ENCODE measurements around the gene MATN4.
A peak's percentile ranks its signal among the peaks of the same experiment; 100 is the strongest.

Gene MATN4

DNA sequence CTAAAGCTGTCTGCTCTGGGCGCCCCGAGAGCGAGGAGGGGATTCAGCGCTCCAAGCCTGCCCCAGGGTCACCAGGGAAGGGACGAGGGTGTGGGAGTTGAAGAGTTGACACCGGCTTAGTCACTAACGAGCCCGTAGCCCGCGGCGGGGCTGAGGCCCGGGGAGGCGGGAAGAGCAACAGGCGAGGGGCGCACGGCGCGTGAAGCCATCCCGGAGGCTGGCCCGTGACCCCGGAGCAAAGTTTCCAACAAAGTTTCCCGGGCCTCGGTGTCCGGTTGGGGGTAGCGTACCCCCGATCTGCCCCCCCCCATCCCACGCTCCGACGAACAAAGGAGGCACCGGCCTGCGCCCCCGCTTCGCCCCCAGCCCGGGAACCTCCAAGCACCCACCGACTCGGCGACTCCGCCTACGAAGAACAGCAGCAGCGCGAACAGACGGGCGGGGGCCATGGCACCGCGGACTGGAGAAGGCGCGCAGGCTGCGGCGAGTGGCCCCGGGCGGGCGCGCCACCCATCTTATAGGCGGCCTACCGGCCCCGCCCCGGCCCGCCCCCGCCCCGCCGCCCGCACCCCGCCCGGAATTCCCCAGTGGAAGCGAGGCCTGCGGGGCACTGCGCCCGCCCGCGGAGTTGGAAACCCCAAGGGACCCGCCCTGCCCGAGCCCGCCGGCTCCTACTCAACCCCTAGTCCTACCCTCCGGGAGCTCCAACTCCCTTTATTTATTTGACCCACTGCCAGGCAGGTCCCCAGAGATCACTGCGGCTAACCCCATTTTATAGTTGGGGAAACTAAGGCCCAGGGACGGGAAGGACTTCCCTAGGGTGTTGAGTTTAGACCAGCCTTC is 40.1 kb upstream of the MATN4 start, which contains the start of gene SDC4:
SDC4 (minus strand) TSS at position 489 of the 843 bp plus-strand sequence; CDS start at position 449, 40 bp downstream.
- TF ChIP-seq, protein P1, sequence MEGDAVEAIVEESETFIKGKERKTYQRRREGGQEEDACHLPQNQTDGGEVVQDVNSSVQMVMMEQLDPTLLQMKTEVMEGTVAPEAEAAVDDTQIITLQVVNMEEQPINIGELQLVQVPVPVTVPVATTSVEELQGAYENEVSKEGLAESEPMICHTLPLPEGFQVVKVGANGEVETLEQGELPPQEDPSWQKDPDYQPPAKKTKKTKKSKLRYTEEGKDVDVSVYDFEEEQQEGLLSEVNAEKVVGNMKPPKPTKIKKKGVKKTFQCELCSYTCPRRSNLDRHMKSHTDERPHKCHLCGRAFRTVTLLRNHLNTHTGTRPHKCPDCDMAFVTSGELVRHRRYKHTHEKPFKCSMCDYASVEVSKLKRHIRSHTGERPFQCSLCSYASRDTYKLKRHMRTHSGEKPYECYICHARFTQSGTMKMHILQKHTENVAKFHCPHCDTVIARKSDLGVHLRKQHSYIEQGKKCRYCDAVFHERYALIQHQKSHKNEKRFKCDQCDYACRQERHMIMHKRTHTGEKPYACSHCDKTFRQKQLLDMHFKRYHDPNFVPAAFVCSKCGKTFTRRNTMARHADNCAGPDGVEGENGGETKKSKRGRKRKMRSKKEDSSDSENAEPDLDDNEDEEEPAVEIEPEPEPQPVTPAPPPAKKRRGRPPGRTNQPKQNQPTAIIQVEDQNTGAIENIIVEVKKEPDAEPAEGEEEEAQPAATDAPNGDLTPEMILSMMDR (conservative IDR thresholded peaks at IDR 0.05; ENCODE audit: low read depth, low read length): no peak
- no peak for DNase-seq (ENCODE audit: low read depth)
- H3K4me3 ChIP-seq (ENCODE audit: low read length): peak within 1 kb of the TSS; percentile 70

DNA sequence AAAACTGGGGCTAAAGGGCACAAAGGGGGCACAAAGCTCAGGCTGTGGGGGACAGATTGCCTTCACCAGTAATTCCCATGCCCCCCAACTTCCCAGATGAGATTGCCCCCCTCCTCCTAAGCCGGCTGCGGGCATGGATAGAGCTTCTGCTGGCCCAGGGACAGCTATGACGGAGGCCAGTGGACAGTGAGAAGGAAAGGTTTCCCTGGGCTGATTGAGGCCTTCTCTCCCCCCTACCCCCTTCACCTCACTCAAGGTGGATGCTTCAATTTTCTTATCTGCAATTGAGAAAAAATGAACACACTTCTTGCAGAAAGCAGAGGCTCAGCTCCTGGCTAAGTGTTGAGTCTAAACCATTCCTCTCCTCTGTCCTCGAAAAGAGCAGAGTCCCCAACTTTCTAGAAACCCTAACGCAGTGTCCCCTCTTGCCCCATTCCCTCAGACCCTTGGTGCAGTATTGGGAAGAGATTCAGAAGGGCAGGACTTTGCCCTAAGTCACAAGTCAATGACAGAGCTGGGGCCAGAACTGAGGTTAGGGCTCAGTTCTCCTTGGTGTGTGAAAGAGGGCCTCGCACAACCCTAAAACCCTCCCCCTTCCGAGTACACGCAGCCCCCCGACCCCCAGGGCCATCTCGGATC is 39.3 kb upstream of the MATN4 start:
- H3K4me3 ChIP-seq (ENCODE audit: low read length): peak overlapping the region; percentile 70
- no peak for DNase-seq (ENCODE audit: low read depth)
- TF ChIP-seq, protein P1 (conservative IDR thresholded peaks at IDR 0.05; ENCODE audit: low read depth, low read length): no peak

DNA sequence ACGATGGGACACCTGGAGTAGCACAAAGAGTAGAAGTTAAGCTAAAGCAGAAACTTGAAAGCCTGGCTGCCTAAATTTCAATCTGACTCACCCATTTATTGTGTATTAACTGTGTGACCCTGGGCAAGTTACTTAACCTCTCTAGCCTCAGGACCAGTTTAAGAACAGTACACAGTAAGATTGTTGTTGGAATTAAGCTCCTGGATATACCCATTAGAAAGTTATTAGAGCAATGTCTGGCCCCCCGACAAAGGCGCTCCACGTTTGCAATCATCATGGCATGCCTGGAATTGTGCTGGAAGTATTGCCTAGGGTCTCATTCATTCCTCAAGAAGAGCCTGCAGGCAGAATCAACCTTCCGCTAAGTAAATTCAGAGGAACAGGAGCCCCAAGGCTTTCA is 38.8 kb upstream of the MATN4 start:
- peak overlapping the region; percentile 70 for H3K4me3 ChIP-seq (ENCODE audit: low read length)
- no peak for DNase-seq (ENCODE audit: low read depth)

DNA sequence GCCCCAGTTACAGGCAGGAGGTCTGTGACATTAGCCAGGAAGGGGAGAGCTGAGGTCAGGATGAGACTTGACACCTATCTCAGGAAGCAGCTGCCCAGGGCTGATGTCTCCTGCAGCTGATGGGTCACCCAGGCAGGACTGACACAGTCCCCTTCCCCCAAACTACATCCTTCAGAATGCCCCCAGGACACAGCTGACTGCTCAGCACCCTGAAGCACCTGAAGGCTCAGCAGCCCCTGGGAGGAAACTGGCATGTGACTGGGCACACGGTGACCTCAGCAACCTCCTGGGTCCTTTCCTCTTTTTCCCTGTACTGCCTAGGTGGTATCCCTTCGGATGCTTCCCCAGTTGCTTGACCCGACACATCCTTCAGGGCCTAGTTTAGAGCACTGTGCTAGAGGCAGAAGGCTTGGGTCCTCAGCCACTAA is 38.2 kb upstream of the MATN4 start:
- peak overlapping the region; percentile 70 for H3K4me3 ChIP-seq (ENCODE audit: low read length)
- TF ChIP-seq, protein P1 (conservative IDR thresholded peaks at IDR 0.05; ENCODE audit: low read depth, low read length): no peak
- DNase-seq (ENCODE audit: low read depth): no peak

More for the DNA sequence above, 38.8 kb upstream of the MATN4 start:
- TF ChIP-seq, protein P1 (conservative IDR thresholded peaks at IDR 0.05; ENCODE audit: low read depth, low read length): no peak

DNA sequence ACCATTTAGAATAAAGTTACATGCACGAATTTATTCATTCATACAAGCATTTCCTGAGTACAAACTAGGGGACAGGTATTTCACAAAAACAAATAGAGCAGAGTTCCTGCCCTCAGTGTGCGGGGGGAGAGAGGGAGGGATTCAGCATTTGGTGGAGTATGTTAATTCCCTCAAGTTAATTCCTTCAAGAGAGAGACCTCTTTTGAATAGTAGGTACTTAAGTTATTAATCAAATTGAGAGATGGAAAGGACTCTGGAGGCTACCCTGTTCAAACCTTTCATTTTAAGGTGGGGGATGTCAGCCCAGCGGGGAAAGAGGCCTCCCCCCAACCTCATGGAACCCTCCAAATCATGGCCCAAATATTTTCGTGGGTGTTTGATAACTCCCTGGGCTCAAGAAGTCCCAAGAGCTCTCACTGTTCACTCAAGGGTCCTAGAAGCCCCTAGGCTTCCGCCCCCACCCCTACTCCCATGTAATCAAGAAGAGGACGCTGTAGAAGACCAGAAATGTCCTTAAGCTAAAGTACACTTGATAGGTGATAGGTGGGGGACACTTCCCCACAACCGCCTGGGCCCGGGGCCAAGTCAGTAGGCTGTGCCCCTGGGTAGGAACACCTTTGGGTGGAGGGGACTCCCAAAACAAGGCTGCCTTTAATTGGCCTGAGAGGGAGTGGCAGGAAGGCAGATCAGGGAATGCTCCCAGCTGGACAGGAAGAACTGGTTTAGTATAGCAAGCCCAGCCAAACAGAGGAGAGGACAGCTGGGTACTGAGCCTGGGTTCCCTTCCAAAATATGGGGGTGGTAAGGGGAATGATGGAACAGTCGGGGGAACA is 37.2 kb upstream of the MATN4 start:
- DNase-seq (ENCODE audit: low read depth): no peak
- TF ChIP-seq, protein P1 (conservative IDR thresholded peaks at IDR 0.05; ENCODE audit: low read depth, low read length): no peak
- peak overlapping the region; percentile 3 for H3K4me3 ChIP-seq (ENCODE audit: low read length)

DNA sequence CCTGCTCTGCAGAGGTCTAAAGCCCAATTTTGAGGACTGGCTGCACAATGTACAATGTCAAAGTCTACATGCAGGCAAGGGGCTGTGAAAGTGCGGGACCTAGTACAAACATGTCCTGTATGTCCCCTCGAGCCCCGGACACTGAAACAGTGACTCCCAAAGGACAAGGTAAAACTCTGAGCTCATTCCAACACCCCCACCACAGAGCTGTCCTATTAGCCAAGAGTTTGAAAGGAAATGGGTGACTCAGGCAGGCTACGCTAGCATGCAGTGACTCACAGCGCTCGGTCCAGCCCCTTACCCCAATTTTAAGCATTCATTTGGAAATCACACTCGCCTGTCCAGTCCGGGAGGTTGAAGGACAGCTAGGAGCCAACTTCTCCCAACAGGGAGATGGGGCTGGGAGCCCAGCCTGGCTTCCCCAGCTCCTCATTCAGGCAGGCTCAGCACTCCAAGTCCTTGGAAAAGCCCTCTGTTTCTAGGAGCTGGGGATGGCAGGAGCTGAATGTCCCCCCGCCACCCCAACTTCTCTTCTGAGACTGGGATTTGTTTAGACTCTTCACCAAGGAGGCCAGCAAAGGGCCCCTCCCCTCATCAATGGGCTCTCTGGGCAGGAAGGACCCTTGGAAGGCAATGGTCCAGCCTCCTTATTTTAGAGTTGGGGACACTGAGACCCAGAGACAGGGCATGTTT is 36.2 kb upstream of the MATN4 start:
- TF ChIP-seq, protein P1 (conservative IDR thresholded peaks at IDR 0.05; ENCODE audit: low read depth, low read length): no peak
- peak overlapping the region; percentile 1 for H3K4me3 ChIP-seq (ENCODE audit: low read length)
- DNase-seq (ENCODE audit: low read depth): no peak

All from retinal pigment epithelial cell (primary cell).